Measurements from ENCODE around the gene ZNF606. TPM values are rescaled to one million over a fixed set of nuclear protein-coding genes. Genes with fewer than 3 reads are reported as not detected.

The ZNF606 gene
- total and polyA plus RNA-seq, 9 of the 15 experiments (the other 6 are each of a cell fraction or from before 2014, with no cell fraction given) = 0.03 to 0.98 (median 0.28) TPM

DNA sequence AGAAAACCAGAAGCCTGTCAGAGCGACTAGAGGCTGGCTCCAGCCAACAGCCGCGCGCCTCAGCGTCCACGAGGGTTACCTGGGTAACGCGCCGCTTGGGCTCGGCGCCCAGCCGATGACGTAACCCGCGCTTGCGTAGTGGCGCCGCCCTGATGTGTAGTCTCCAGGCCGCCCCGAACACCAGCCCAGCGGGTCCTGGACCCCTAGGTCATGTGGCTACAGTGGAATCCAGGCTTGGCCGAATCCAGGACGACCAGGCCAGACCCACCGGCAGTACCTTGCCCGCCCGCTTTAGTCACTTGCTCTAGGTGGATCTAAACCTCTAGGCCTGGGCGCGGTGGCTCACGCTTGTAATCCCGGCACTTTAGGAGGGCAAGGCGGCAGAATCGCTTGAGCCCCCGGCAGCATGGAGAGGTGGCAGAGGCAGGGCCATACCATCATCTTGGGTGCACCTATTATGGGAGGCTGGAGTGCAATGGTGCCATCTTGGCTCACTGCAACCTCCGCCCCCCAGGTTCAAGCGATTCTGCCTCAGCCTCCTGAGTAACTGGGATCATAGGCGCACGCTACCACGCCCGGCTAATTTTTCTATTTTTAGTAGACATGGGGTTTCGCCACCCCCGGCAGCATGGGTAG lies 7.2 kb upstream of the ZNF606 start (continued):
- TF ChIP-seq TAF1 (IDR thresholded peaks at IDR 0.05; ENCODE audit: control insufficient read depth, extremely low read depth, insufficient read depth, low read length, severe bottlenecking) (no peak), MTA1 (IDR thresholded peaks at IDR 0.05; ENCODE audit: borderline replicate concordance) (peak; percentile 92), POLR2G (IDR thresholded peaks at IDR 0.05; ENCODE audit: low read depth, low read length) (0 out of 2 replicates have a peak, but pooled peaks have one; percentile 26), CTBP1 (IDR thresholded peaks at IDR 0.05; ENCODE audit: borderline replicate concordance) (no peak), ZFX (CRISPR knock-in tag; IDR thresholded peaks at IDR 0.05) (peak; percentile 33; the same call in 1 of the 2 replicates), JUND (IDR thresholded peaks at IDR 0.05; ENCODE audit: borderline replicate concordance, low read depth, low read length) (peak; percentile 32; the same call in 1 of the 2 replicates), JUND (tag; IDR thresholded peaks at IDR 0.05; ENCODE audit: borderline replicate concordance, low read depth, low read length) (peak; percentile 48; the same call in 1 of the 3 replicates), ZNF586 (CRISPR knock-in tag; conservative IDR thresholded peaks at IDR 0.05) (no peak), ZNF778 (CRISPR knock-in tag; IDR thresholded peaks at IDR 0.05) (no peak), NRF1 (conservative IDR thresholded peaks at IDR 0.05 in 1 of 2, IDR thresholded peaks at IDR 0.05 in 1 of 2) (peak; percentile 90 to 92), CEBPG (CRISPR knock-in tag; IDR thresholded peaks at IDR 0.05) (no peak), CEBPG (tag; conservative IDR thresholded peaks at IDR 0.05 in 1 of 2, IDR thresholded peaks at IDR 0.05 in 1 of 2) (peak; percentile 20 to 34; a peak in 1 of 4 replicates), ATF7 (IDR thresholded peaks at IDR 0.05) (peak; percentile 83), ZNF551 (CRISPR knock-in tag; IDR thresholded peaks at IDR 0.05) (no peak)
- TF ChIP-seq, protein P1, sequence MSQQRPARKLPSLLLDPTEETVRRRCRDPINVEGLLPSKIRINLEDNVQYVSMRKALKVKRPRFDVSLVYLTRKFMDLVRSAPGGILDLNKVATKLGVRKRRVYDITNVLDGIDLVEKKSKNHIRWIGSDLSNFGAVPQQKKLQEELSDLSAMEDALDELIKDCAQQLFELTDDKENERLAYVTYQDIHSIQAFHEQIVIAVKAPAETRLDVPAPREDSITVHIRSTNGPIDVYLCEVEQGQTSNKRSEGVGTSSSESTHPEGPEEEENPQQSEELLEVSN (IDR thresholded peaks at IDR 0.05; ENCODE audit: borderline replicate concordance in 1 of 2, extremely low read depth in 1 of 2, insufficient read depth in 1 of 2, insufficient read length in 1 of 2, low read depth in 1 of 2, low read length in 1 of 2, poor library complexity in 1 of 2, severe bottlenecking in 1 of 2) = peak in 1 of 2 experiments; percentile 6
- TF ChIP-seq, protein P2, sequence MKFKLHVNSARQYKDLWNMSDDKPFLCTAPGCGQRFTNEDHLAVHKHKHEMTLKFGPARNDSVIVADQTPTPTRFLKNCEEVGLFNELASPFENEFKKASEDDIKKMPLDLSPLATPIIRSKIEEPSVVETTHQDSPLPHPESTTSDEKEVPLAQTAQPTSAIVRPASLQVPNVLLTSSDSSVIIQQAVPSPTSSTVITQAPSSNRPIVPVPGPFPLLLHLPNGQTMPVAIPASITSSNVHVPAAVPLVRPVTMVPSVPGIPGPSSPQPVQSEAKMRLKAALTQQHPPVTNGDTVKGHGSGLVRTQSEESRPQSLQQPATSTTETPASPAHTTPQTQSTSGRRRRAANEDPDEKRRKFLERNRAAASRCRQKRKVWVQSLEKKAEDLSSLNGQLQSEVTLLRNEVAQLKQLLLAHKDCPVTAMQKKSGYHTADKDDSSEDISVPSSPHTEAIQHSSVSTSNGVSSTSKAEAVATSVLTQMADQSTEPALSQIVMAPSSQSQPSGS (CRISPR knock-in tag; IDR thresholded peaks at IDR 0.05) = peak; percentile 60; the same call in 1 of the 2 replicates
- TF ChIP-seq, protein P3, sequence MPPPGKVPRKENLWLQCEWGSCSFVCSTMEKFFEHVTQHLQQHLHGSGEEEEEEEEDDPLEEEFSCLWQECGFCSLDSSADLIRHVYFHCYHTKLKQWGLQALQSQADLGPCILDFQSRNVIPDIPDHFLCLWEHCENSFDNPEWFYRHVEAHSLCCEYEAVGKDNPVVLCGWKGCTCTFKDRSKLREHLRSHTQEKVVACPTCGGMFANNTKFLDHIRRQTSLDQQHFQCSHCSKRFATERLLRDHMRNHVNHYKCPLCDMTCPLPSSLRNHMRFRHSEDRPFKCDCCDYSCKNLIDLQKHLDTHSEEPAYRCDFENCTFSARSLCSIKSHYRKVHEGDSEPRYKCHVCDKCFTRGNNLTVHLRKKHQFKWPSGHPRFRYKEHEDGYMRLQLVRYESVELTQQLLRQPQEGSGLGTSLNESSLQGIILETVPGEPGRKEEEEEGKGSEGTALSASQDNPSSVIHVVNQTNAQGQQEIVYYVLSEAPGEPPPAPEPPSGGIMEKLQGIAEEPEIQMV (tag; conservative IDR thresholded peaks at IDR 0.05; ENCODE audit: low read depth) = no peak
- TF ChIP-seq, protein P4, sequence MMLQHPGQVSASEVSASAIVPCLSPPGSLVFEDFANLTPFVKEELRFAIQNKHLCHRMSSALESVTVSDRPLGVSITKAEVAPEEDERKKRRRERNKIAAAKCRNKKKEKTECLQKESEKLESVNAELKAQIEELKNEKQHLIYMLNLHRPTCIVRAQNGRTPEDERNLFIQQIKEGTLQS (IDR thresholded peaks at IDR 0.05) = peak; percentile 86
- TF ChIP-seq, protein P4 (CRISPR knock-in tag; conservative IDR thresholded peaks at IDR 0.05) = no peak
- TF ChIP-seq, protein P5, sequence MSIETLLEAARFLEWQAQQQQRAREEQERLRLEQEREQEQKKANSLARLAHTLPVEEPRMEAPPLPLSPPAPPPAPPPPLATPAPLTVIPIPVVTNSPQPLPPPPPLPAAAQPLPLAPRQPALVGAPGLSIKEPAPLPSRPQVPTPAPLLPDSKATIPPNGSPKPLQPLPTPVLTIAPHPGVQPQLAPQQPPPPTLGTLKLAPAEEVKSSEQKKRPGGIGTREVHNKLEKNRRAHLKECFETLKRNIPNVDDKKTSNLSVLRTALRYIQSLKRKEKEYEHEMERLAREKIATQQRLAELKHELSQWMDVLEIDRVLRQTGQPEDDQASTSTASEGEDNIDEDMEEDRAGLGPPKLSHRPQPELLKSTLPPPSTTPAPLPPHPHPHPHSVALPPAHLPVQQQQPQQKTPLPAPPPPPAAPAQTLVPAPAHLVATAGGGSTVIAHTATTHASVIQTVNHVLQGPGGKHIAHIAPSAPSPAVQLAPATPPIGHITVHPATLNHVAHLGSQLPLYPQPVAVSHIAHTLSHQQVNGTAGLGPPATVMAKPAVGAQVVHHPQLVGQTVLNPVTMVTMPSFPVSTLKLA (conservative IDR thresholded peaks at IDR 0.05) = peak in 1 of 2 experiments; percentile 47; a peak in 1 of 4 replicates
